Measurements from ENCODE around the gene MYCN.

MYCN gene

GRCh38 chr2:15952451-15953146 is 12.2 kb downstream of the MYCN start:
- Histone ChIP-seq H3K4me1 (ENCODE audit: insufficient read depth, insufficient read length) (peaks cover 3% of the 10 kb centered on the region), H3K4me3 (ENCODE audit: insufficient read length, low read depth) (no peak overlapping the region), H3K36me3 (ENCODE audit: insufficient read depth, insufficient read length, low read length) (peaks cover 4% of the 10 kb centered on the region), H3K27me3 (ENCODE audit: insufficient read depth, insufficient read length) (no peaks in the 10 kb centered on the region), H3K9ac (ENCODE audit: insufficient read length, low read depth) (no peak overlapping the region), H3K9me3 (ENCODE audit: insufficient read depth, low read length) (no peaks in the 10 kb centered on the region)
- no peak for TF ChIP-seq YY1 (IDR thresholded peaks at IDR 0.05; ENCODE audit: insufficient read depth, insufficient read length)
- TF ChIP-seq ZNF274 (IDR thresholded peaks at IDR 0.05; ENCODE audit: low read depth, low read length) = no peak
- TF ChIP-seq SUZ12 (IDR thresholded peaks at IDR 0.05; ENCODE audit: extremely low read depth, insufficient read depth, insufficient read length) = no peak
- no peak for DNase-seq (ENCODE audit: low read depth, low spot score)

GRCh38 chr2:15953147-15953630 is 12.8 kb downstream of the MYCN start:
- no peak overlapping the region for H3K4me3 ChIP-seq (ENCODE audit: insufficient read length, low read depth)
- no peaks in the 10 kb centered on the region for H3K27me3 ChIP-seq (ENCODE audit: insufficient read depth, insufficient read length)
- H3K9ac ChIP-seq (ENCODE audit: insufficient read length, low read depth) = no peak overlapping the region
- TF ChIP-seq ZNF274 (IDR thresholded peaks at IDR 0.05; ENCODE audit: low read depth, low read length) (no peak), YY1 (IDR thresholded peaks at IDR 0.05; ENCODE audit: insufficient read depth, insufficient read length) (no peak), SUZ12 (IDR thresholded peaks at IDR 0.05; ENCODE audit: extremely low read depth, insufficient read depth, insufficient read length) (no peak)
- peaks cover 3% of the 10 kb centered on the region for H3K4me1 ChIP-seq (ENCODE audit: insufficient read depth, insufficient read length)
- H3K9me3 ChIP-seq (ENCODE audit: insufficient read depth, low read length) = no peaks in the 10 kb centered on the region
- no peak for DNase-seq (ENCODE audit: low read depth, low spot score)
- peaks cover 3% of the 10 kb centered on the region for H3K36me3 ChIP-seq (ENCODE audit: insufficient read depth, insufficient read length, low read length)

DNA sequence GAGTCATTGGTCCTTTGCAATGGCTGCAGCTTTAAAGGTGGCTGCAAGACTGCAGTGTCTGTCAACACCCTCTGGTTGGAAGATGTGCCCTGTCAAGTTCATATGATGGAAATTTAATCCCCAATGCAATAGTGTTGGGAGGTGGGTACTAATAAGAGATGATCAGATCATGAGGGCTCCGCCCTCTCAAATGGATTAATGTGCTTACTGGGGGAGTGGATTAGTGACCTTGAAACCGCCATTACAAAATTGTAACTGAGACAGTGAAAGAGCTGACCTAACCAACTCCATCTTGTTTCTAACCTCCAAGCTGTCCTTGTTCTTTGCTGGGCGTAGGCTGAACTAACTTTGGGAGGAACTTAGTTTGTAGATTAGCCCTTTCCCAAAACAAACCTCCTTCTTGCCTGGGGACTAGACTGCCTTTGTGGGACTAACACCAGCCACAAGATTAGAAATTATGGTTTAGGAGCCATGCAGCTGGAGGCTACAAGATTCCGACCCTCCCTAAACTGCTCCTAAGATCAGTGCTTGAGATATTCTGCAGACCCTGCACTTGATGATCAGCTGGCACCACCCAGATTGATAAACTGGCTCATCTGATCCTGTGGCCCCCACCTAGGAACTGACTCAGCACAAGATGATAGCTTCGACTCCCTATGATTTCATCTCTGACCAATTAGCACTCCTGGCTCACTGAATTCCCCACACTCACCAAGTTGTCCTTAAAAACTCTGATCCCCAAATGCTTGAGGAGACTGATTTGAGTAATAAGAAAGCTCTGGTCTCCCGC is 13.7 kb downstream of the MYCN start:
- Histone ChIP-seq H3K9me3 (ENCODE audit: insufficient read depth, low read length) (no peaks in the 10 kb centered on the region), H3K4me1 (ENCODE audit: insufficient read depth, insufficient read length) (peaks cover 3% of the 10 kb centered on the region), H3K9ac (ENCODE audit: insufficient read length, low read depth) (no peak overlapping the region), H3K4me3 (ENCODE audit: insufficient read length, low read depth) (no peak overlapping the region), H3K27me3 (ENCODE audit: insufficient read depth, insufficient read length) (no peaks in the 10 kb centered on the region), H3K36me3 (ENCODE audit: insufficient read depth, insufficient read length, low read length) (no peaks in the 10 kb centered on the region)
- DNase-seq (ENCODE audit: low read depth, low spot score) = no peak
- no peak for TF ChIP-seq SUZ12 (IDR thresholded peaks at IDR 0.05; ENCODE audit: extremely low read depth, insufficient read depth, insufficient read length)

GRCh38 chr2:15954761-15955160 is 14.4 kb downstream of the MYCN start:
- no peak for TF ChIP-seq YY1 (IDR thresholded peaks at IDR 0.05; ENCODE audit: insufficient read depth, insufficient read length)
- no peak for TF ChIP-seq ZNF274 (IDR thresholded peaks at IDR 0.05; ENCODE audit: low read depth, low read length)
- no peak for TF ChIP-seq SUZ12 (IDR thresholded peaks at IDR 0.05; ENCODE audit: extremely low read depth, insufficient read depth, insufficient read length)
- Histone ChIP-seq H3K4me3 (ENCODE audit: insufficient read length, low read depth) (no peak overlapping the region), H3K9me3 (ENCODE audit: insufficient read depth, low read length) (no peaks in the 10 kb centered on the region), H3K9ac (ENCODE audit: insufficient read length, low read depth) (no peak overlapping the region), H3K27me3 (ENCODE audit: insufficient read depth, insufficient read length) (no peaks in the 10 kb centered on the region), H3K4me1 (ENCODE audit: insufficient read depth, insufficient read length) (peaks cover 9% of the 10 kb centered on the region), H3K36me3 (ENCODE audit: insufficient read depth, insufficient read length, low read length) (no peaks in the 10 kb centered on the region)
- DNase-seq (ENCODE audit: low read depth, low spot score) = no peak

DNA sequence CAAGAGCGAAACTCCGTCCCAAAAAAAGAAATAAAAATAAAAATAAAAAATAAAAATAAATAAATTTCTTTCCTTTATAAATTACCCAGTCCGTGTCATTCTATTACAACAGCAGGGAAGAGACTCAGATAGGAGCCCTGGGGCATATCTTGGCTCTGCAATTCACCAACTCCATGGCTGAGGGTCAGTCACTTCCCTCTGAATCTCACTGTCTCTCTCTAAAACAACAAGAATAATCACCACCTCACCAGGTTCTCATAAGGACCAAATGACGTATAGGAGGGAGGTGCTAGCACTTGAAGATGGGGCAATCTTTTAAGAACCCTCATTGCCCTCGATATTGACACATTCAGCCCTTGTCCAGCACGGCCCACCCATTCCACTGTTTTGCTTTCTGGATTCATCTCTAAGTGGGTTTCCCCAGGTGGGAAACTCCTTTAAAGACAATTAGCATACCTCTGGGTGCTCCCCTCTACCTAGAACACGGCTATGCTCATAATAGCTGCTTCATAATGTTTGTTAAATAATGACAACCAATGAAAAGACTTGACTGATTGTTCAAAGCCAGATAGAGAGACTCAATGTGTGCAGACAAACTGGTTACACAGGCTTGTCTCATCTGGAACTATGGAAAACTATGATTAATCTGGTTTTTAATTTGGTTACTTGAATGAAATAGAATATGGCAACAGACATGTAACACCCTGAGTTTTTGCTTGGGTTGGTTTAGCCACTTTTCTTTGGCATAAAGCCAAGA is 15.1 kb downstream of the MYCN start:
- TF ChIP-seq YY1 (IDR thresholded peaks at IDR 0.05; ENCODE audit: insufficient read depth, insufficient read length) = no peak
- no peak for TF ChIP-seq ZNF274 (IDR thresholded peaks at IDR 0.05; ENCODE audit: low read depth, low read length)
- no peak for TF ChIP-seq SUZ12 (IDR thresholded peaks at IDR 0.05; ENCODE audit: extremely low read depth, insufficient read depth, insufficient read length)
- Histone ChIP-seq H3K27me3 (ENCODE audit: insufficient read depth, insufficient read length) (no peaks in the 10 kb centered on the region), H3K9me3 (ENCODE audit: insufficient read depth, low read length) (no peaks in the 10 kb centered on the region), H3K4me1 (ENCODE audit: insufficient read depth, insufficient read length) (peaks cover 9% of the 10 kb centered on the region), H3K9ac (ENCODE audit: insufficient read length, low read depth) (no peak overlapping the region), H3K36me3 (ENCODE audit: insufficient read depth, insufficient read length, low read length) (no peaks in the 10 kb centered on the region), H3K4me3 (ENCODE audit: insufficient read length, low read depth) (no peak overlapping the region)
- no peak for DNase-seq (ENCODE audit: low read depth, low spot score)

- DNase-seq (ENCODE audit: low read depth, low spot score) = no peak
- Histone ChIP-seq H3K4me3 (ENCODE audit: insufficient read length, low read depth) (no peak overlapping the region), H3K9ac (ENCODE audit: insufficient read length, low read depth) (no peak overlapping the region), H3K36me3 (ENCODE audit: insufficient read depth, insufficient read length, low read length) (no peaks in the 10 kb centered on the region), H3K4me1 (ENCODE audit: insufficient read depth, insufficient read length) (peaks cover 9% of the 10 kb centered on the region), H3K27me3 (ENCODE audit: insufficient read depth, insufficient read length) (no peaks in the 10 kb centered on the region), H3K9me3 (ENCODE audit: insufficient read depth, low read length) (no peaks in the 10 kb centered on the region)
- no peak for TF ChIP-seq ZNF274 (IDR thresholded peaks at IDR 0.05; ENCODE audit: low read depth, low read length)
- TF ChIP-seq SUZ12 (IDR thresholded peaks at IDR 0.05; ENCODE audit: extremely low read depth, insufficient read depth, insufficient read length) = no peak
- no peak for TF ChIP-seq YY1 (IDR thresholded peaks at IDR 0.05; ENCODE audit: insufficient read depth, insufficient read length)
Observed at GRCh38 chr2:15956230-15956629, 15.9 kb downstream of the MYCN start.

Data from NT2/D1 (cell line).